SU-DHL-6 (cell line): ENCODE measurements around the gene OGDH.

Source experiments
- H2AFZ ChIP-seq: fragments of 200-600 bp; sonication (generic); 2 replicates; pipeline ENCODE4 v1.6.1; 2014; ENCODE audit warnings: low read depth, mild to moderate bottlenecking, moderate library complexity, mixed read lengths, antibody characterized with exemption, low read length; ENCODE audit not compliant: severe bottlenecking
- H3F3A ChIP-seq: fragments of 200-600 bp; shearing (Covaris generic); 2 replicates; pipeline ENCODE4 v1.6.0; 2016; ENCODE audit warnings: antibody characterized with exemption, mild to moderate bottlenecking; ENCODE audit not compliant: insufficient read depth
- H3K27ac ChIP-seq: fragments of 200-600 bp; sonication (generic); 2 replicates; pipeline ENCODE4 v1.5.1; 2016; ENCODE audit warnings: low read depth, mild to moderate bottlenecking, low read length, moderate library complexity, mixed read lengths
- H3K27me3 ChIP-seq: fragments of 200-600 bp; sonication (generic), shearing (Covaris generic); 2 replicates; pipeline ENCODE4 v1.6.0; 2014; ENCODE audit warnings: mild to moderate bottlenecking, low read length
- H3K36me3 ChIP-seq: fragments of 200-600 bp; sonication (generic); 2 replicates; pipeline ENCODE4 v1.6.1; 2014; ENCODE audit warnings: mild to moderate bottlenecking, low read length, mixed read lengths
- H3K4me2 ChIP-seq: fragments of 300-600, 200-600 bp; shearing (Covaris generic), sonication (generic); 2 replicates; pipeline ENCODE4 v1.6.0; 2014; ENCODE audit warnings: low read length, low read depth, mild to moderate bottlenecking; ENCODE audit not compliant: poor library complexity, severe bottlenecking
- H3K4me3 ChIP-seq: fragments of 200-600 bp; sonication (generic); 2 replicates; pipeline ENCODE4 v1.5.1; 2014; ENCODE audit warnings: antibody characterized with exemption, low read length, mild to moderate bottlenecking, mixed read lengths; ENCODE audit not compliant: insufficient read depth, poor library complexity, severe bottlenecking
- H3K79me2 ChIP-seq: fragments of 200-600 bp; sonication (generic); 2 replicates; pipeline ENCODE4 v1.6.1; 2014; ENCODE audit warnings: mild to moderate bottlenecking, low read length, moderate library complexity; ENCODE audit not compliant: insufficient read depth
- H3K9ac ChIP-seq: fragments of 200-600 bp; sonication (generic); 2 replicates; pipeline ENCODE4 v1.7.0; 2014; ENCODE audit warnings: mild to moderate bottlenecking, low read length
- H3K9me2 ChIP-seq: fragments of 200-600 bp; sonication (generic); replicated peaks from 2 replicates; pipeline ENCODE4 v1.6.1; 2014; ENCODE audit warnings: low read length; ENCODE audit not compliant: insufficient read depth
- H3K9me3 ChIP-seq: fragments of 200-600 bp; sonication (generic); 2 replicates; pipeline ENCODE4 v1.6.1; 2014; ENCODE audit warnings: low read length, mixed read lengths; ENCODE audit not compliant: insufficient read depth
- H4K20me1 ChIP-seq: fragments of 200-600 bp; sonication (generic); 2 replicates; pipeline ENCODE4 v1.6.1; 2014; ENCODE audit warnings: low read depth, mild to moderate bottlenecking, antibody characterized with exemption, low read length, moderate library complexity, mixed read lengths
- CTCF ChIP-seq: fragments of 200-600 bp; sonication (generic); IDR thresholded peaks from one replicate; pipeline ENCODE4 v1.5.1; 2017; ENCODE audit warnings: antibody characterized with exemption, mild to moderate bottlenecking, low read length, moderate library complexity; ENCODE audit not compliant: insufficient read depth, poor library complexity, severe bottlenecking
- EZH2phosphoT487 ChIP-seq: fragments of 200-600 bp; sonication (generic), shearing (Covaris generic); conservative IDR thresholded peaks from 2 replicates; pipeline ENCODE4 v1.6.1; 2018; ENCODE audit warnings: mild to moderate bottlenecking, antibody characterized with exemption, low read length, moderate library complexity, mixed read lengths

OGDH gene

GRCh38 chr7:44606341-44607140, at the start of gene OGDH:
Gene OGDH (plus strand): TSS chr7:44606627. CDS start chr7:44624344, 17,717 bp downstream.
- Histone ChIP-seq H3K9ac (peak within 1 kb of the TSS; percentile 65), H3K36me3 (no peaks in the 10 kb centered on the region), H3K9me2 (no peaks in the 10 kb centered on the region), H3K27me3 (no peaks in the 10 kb centered on the region), H3K9me3 (no peaks in the 10 kb centered on the region), H3K4me3 (peak within 1 kb of the TSS; percentile 77), H3K27ac (peak within 1 kb of the TSS; percentile 77), H3K79me2 (peaks cover 46% of the 10 kb centered on the region), H3K4me2 (peak within 1 kb of the TSS; percentile 86), H4K20me1 (no peaks in the 10 kb centered on the region), H2AFZ (peak within 1 kb of the TSS; percentile 86), H3F3A (peaks cover 4% of the 10 kb centered on the region; the same call in 1 of the 2 replicates)
- TF ChIP-seq CTCF (no peak), EZH2phosphoT487 (no peak)

- no peaks in the 10 kb centered on the region for H4K20me1 ChIP-seq
- no peaks in the 10 kb centered on the region for H3K9me2 ChIP-seq
- no peaks in the 10 kb centered on the region for H3K27me3 ChIP-seq
- no peak overlapping the region for H3K9ac ChIP-seq
- H3K9me3 ChIP-seq = no peaks in the 10 kb centered on the region
- TF ChIP-seq CTCF = no peak
- no peak for TF ChIP-seq EZH2phosphoT487
- H3K4me3 ChIP-seq = no peak overlapping the region
- H3F3A ChIP-seq = no peaks in the 10 kb centered on the region
- no peak overlapping the region for H2AFZ ChIP-seq
- no peaks in the 10 kb centered on the region for H3K79me2 ChIP-seq
- H3K27ac ChIP-seq = no peak overlapping the region
- no peak overlapping the region for H3K4me2 ChIP-seq
- H3K36me3 ChIP-seq = no peaks in the 10 kb centered on the region
These were observed 48.9 kb upstream of the OGDH start for GRCh38 chr7:44557485-44557884.

- no peaks in the 10 kb centered on the region for H3K9me2 ChIP-seq
- H3K4me3 ChIP-seq = no peak overlapping the region
- no peak overlapping the region for H2AFZ ChIP-seq
- H3F3A ChIP-seq = no peaks in the 10 kb centered on the region
- no peaks in the 10 kb centered on the region for H3K36me3 ChIP-seq
- H3K9me3 ChIP-seq = no peaks in the 10 kb centered on the region
- H3K27ac ChIP-seq = no peak overlapping the region
- H3K4me2 ChIP-seq = no peak overlapping the region
- no peaks in the 10 kb centered on the region for H3K27me3 ChIP-seq
- no peaks in the 10 kb centered on the region for H4K20me1 ChIP-seq
- TF ChIP-seq CTCF (no peak), EZH2phosphoT487 (no peak)
- no peak overlapping the region for H3K9ac ChIP-seq
- H3K79me2 ChIP-seq = no peaks in the 10 kb centered on the region
These were observed 46.9 kb upstream of the OGDH start for GRCh38 chr7:44559485-44559884.
